B cell (primary cell): Measurements from ENCODE around the gene DBF4B.

Experiments
- CTCF ChIP-seq: fragments of 200-600 bp; IDR thresholded peaks from one replicate; pipeline ENCODE4 v1.8.0; 2022; ENCODE audit warnings: antibody characterized with exemption, mild to moderate bottlenecking
- EZH2 ChIP-seq: IDR thresholded peaks from 2 replicates; pipeline ENCODE4 v1.6.1; 2012; ENCODE audit warnings: borderline replicate concordance, low read depth, mild to moderate bottlenecking, moderate library complexity, low read length; ENCODE audit not compliant: insufficient read depth, poor library complexity, severe bottlenecking

GRCh38 chr17:44786551-44787081, 78.2 kb downstream of the DBF4B start:
- TF ChIP-seq EZH2 (no peak), CTCF (no peak)
